GM12878 (cell line): ENCODE data around the gene TRIM3.
A peak's percentile ranks its signal among the peaks of the same experiment; 100 is the strongest.

Experiments
- CHD2 ChIP-seq: IDR thresholded peaks from 2 replicates; pipeline ENCODE4 v1.6.1; 2011; ENCODE audit warnings: low read depth, low read length, improper control_type of control experiment, borderline replicate concordance
- CREB1 ChIP-seq: IDR thresholded peaks from 2 replicates; pipeline ENCODE4 v1.6.1; 2012; ENCODE audit warnings: low read depth, mild to moderate bottlenecking, inconsistent platforms
- CTCF ChIP-seq, 3 experiments: IDR thresholded peaks in 2 of 3; conservative IDR thresholded peaks in 1 of 3; 2 replicates each; pipeline ENCODE4 v1.5.1; 2011; ENCODE audit warnings: low read depth in 3 of 3, low read length in 3 of 3, mild to moderate bottlenecking in 3 of 3, control low read depth in 2 of 3, moderate library complexity in 2 of 3, inconsistent platforms in 1 of 3, mixed read lengths in 1 of 3; ENCODE audit not compliant: control insufficient read depth in 2 of 3, insufficient read depth in 1 of 3; ENCODE audit errors: extremely low read depth in 1 of 3
- CUX1 ChIP-seq: IDR thresholded peaks from 2 replicates; pipeline ENCODE4 v1.6.1; 2012; ENCODE audit warnings: improper control_type of control experiment, low read depth, low read length; ENCODE audit not compliant: insufficient replicate concordance
- E4F1 ChIP-seq: fragments of 450-650 bp; IDR thresholded peaks from 2 replicates; pipeline ENCODE4 v1.6.1; 2018; ENCODE audit warnings: borderline replicate concordance, mild to moderate bottlenecking; ENCODE audit not compliant: partially characterized antibody
- GABPA ChIP-seq: IDR thresholded peaks from 2 replicates; pipeline ENCODE4 v1.6.1; 2014; ENCODE audit warnings: antibody characterized with exemption, low read depth, mild to moderate bottlenecking, inconsistent platforms
- GATAD2B ChIP-seq: fragments of 450-650 bp; conservative IDR thresholded peaks from 2 replicates; pipeline ENCODE4 v1.6.1; 2017; ENCODE audit warnings: low read depth, mild to moderate bottlenecking, moderate library complexity
- MXI1 ChIP-seq: fragments of 150-350 bp; IDR thresholded peaks from 2 replicates; pipeline ENCODE4 v1.6.1; 2011; ENCODE audit warnings: low read depth, mild to moderate bottlenecking, inconsistent platforms, low read length, improper control_type of control experiment
- PAX5 ChIP-seq: IDR thresholded peaks from 2 replicates; pipeline ENCODE4 v1.6.1; 2011; ENCODE audit warnings: low read depth, low read length, borderline replicate concordance
- SREBF1 ChIP-seq: IDR thresholded peaks from 2 replicates; pipeline ENCODE4 v1.6.1; 2012; ENCODE audit warnings: mild to moderate bottlenecking, low read length
- ZBTB40 ChIP-seq: fragments of 450-650 bp; IDR thresholded peaks from 2 replicates; pipeline ENCODE4 v1.6.1; 2016; ENCODE audit warnings: mild to moderate bottlenecking, moderate library complexity, borderline replicate concordance

GRCh38 chr11:6443269-6444003 is 30.3 kb downstream of the TRIM3 start:
- TF ChIP-seq CHD2 (no peak), CREB1 (no peak), CUX1 (no peak), CTCF (IDR thresholded peaks at IDR 0.05 in 2 of 3, conservative IDR thresholded peaks at IDR 0.05 in 1 of 3; ENCODE audit: control insufficient read depth in 2 of 3, extremely low read depth in 1 of 3, insufficient read depth in 1 of 3, low read depth in 3 of 3, low read length in 3 of 3) (peak; percentile 85 to 89 (median 87)), SREBF1 (no peak), E4F1 (no peak), GATAD2B (no peak), MXI1 (no peak), ZBTB40 (no peak), PAX5 (no peak), GABPA (no peak)
